Measurements from ENCODE around the gene AP2B1.

DNA sequence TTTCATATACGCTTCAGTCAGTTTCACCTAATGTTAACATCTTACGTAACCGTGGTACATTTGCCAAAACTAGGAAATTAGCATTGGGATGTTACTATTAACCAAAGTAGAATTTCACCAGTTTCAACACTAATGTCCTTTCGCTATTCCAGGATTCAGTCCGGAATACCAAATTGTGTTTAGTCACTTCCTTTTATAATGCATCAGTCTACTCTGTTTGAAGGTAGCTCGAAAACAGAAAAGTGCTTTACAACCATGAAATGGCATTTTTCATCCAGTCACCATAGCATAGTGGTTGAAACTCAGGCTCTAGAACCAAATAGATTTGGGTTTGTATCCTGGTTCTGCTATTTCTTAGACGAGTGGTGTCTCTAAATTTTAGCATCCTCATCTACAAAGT lies 29.4 kb downstream of the AP2B1 start:
- TF ChIP-seq, protein P1, sequence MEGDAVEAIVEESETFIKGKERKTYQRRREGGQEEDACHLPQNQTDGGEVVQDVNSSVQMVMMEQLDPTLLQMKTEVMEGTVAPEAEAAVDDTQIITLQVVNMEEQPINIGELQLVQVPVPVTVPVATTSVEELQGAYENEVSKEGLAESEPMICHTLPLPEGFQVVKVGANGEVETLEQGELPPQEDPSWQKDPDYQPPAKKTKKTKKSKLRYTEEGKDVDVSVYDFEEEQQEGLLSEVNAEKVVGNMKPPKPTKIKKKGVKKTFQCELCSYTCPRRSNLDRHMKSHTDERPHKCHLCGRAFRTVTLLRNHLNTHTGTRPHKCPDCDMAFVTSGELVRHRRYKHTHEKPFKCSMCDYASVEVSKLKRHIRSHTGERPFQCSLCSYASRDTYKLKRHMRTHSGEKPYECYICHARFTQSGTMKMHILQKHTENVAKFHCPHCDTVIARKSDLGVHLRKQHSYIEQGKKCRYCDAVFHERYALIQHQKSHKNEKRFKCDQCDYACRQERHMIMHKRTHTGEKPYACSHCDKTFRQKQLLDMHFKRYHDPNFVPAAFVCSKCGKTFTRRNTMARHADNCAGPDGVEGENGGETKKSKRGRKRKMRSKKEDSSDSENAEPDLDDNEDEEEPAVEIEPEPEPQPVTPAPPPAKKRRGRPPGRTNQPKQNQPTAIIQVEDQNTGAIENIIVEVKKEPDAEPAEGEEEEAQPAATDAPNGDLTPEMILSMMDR (conservative IDR thresholded peaks at IDR 0.05; ENCODE audit: low read length), result no peak
- no peak for TF ChIP-seq EZH2phosphoT487 (IDR thresholded peaks at IDR 0.05; ENCODE audit: borderline replicate concordance, low read depth, low read length)
